K562 (cell line): ENCODE measurements around the gene ZNF460. TPM values are rescaled to one million over a fixed set of nuclear protein-coding genes. Genes with fewer than 3 reads are reported as not detected.

Source experiments
- ATF7 ChIP-seq: fragments of 450-650 bp; IDR thresholded peaks from 2 replicates; pipeline ENCODE4 v1.7.1; 2014; ENCODE audit warnings: mild to moderate bottlenecking, moderate library complexity
- CREBBP ChIP-seq: IDR thresholded peaks from one replicate; pipeline ENCODE4 v1.6.1; 2012; ENCODE audit warnings: low read depth, mild to moderate bottlenecking, control low read depth, inconsistent platforms, low read length
- ELK1 ChIP-seq: sonication (generic); formaldehyde crosslinking; IDR thresholded peaks from 2 replicates; pipeline ENCODE4 v1.8.1; 2022; ENCODE audit warnings: missing genetic modification reagents
- NBN ChIP-seq: fragments of 450-650 bp; IDR thresholded peaks from 2 replicates; pipeline ENCODE4 v1.6.1; 2016; ENCODE audit warnings: low read depth, mild to moderate bottlenecking
- NFE2 ChIP-seq: IDR thresholded peaks from 2 replicates; pipeline ENCODE4 v1.6.1; 2014; ENCODE audit warnings: antibody characterized with exemption, low read depth
- PBX2 ChIP-seq, 2 experiments: IDR thresholded peaks in 1 of 2; conservative IDR thresholded peaks in 1 of 2; 2 replicates each; pipeline ENCODE4 v1.6.1; 2016; ENCODE audit warnings: low read depth in 2 of 2, mild to moderate bottlenecking in 1 of 2, missing compliant biosample characterization in 1 of 2, missing genetic modification characterization in 1 of 2, moderate library complexity in 1 of 2
- SP2 ChIP-seq: IDR thresholded peaks from 2 replicates; pipeline ENCODE4 v1.6.1; 2011; ENCODE audit warnings: mild to moderate bottlenecking, low read depth, low read length, moderate library complexity; ENCODE audit not compliant: poor library complexity, severe bottlenecking; ENCODE audit errors: extremely low read depth
- TFAP4 ChIP-seq: sonication (generic); formaldehyde crosslinking; IDR thresholded peaks from 2 replicates; pipeline ENCODE4 v1.8.0; 2022; ENCODE audit warnings: missing genetic modification reagents, mild to moderate bottlenecking, moderate library complexity, borderline replicate concordance
- USF1 ChIP-seq: sonication (generic); formaldehyde crosslinking; IDR thresholded peaks from 2 replicates; pipeline ENCODE4 v1.9.0; 2022; ENCODE audit warnings: mild to moderate bottlenecking, missing genetic modification reagents
- ZBTB49 ChIP-seq: sonication (generic); formaldehyde crosslinking; IDR thresholded peaks from 2 replicates; pipeline ENCODE4 v1.8.0; 2022; ENCODE audit warnings: missing genetic modification reagents, mild to moderate bottlenecking, borderline replicate concordance
- ZHX1 ChIP-seq: fragments of 150-350 bp; conservative IDR thresholded peaks from 2 replicates; pipeline ENCODE4 v1.6.1; 2014; ENCODE audit warnings: low read length
- ZNF121 ChIP-seq: sonication (generic); formaldehyde crosslinking; conservative IDR thresholded peaks from 2 replicates; pipeline ENCODE4 v1.8.0; 2022; ENCODE audit warnings: missing genetic modification reagents
- ZNF282 ChIP-seq: sonication (generic); formaldehyde crosslinking; IDR thresholded peaks from 2 replicates; pipeline ENCODE4 v1.8.1; 2023; ENCODE audit warnings: missing genetic modification reagents
- ZNF695 ChIP-seq: fragments of 450-650 bp; formaldehyde crosslinking; IDR thresholded peaks from 2 replicates; pipeline ENCODE4 v1.4.0; 2020; ENCODE audit warnings: mild to moderate bottlenecking, moderate library complexity
- ZSCAN32 ChIP-seq: fragments of 450-650 bp; formaldehyde crosslinking; IDR thresholded peaks from 2 replicates; pipeline ENCODE4 v1.4.0; 2020; ENCODE audit warnings: mild to moderate bottlenecking, moderate library complexity
- polyA plus RNA-seq, 8 experiments: library from polyadenylated mRNA; depleted of rRNA in 4 of 8; stranded (reverse) in 5 of 8; unstranded in 3 of 8; fragments of >200 nt; fragmentation: Nextera tagmentation in 2 of 8; fragmentation: Illumina TruSeq in 1 of 8; extraction: Ambion mirVana in 2 of 8; extraction: Trizol in 1 of 8; gene quantifications; 2 replicates each; pipeline versions ENCODE4 v1.2.1 to v1.2.3, GENCODE V29; 2011 to 2014; ENCODE audit warnings: inconsistent platforms in 1 of 8, missing spikeins in 1 of 8
- total RNA-seq, 7 experiments: library from RNA; depleted of rRNA in 6 of 7; stranded (reverse); fragments of >200 nt in 6 of 7; fragmentation: Illumina TruSeq in 2 of 7; extraction: Trizol in 2 of 7; gene quantifications; 2 replicates each; pipeline versions ENCODE4 v1.2.1 to v1.2.3, GENCODE V29; 2011 to 2021; ENCODE audit warnings: low replicate concordance in 1 of 7

Gene ZNF460
- total and polyA plus RNA-seq, 9 of the 15 experiments (the other 6 are each of a cell fraction or from before 2014, with no cell fraction given), result 0.45 to 36.2 (median 16.6) TPM

GRCh38 chr19:57320180-57321084, 40.1 kb downstream of the ZNF460 start, which contains the start of gene ZNF543 (continued):
- TF ChIP-seq ELK1 (no peak), ZNF282 (no peak), NBN (peak; percentile 92), ZNF121 (CRISPR knock-in tag) (no peak), CREBBP (no peak), ATF7 (peak; percentile 99), SP2 (peak; percentile 61), PBX2 (CRISPR knock-in tag; IDR thresholded peaks at IDR 0.05; ENCODE audit: low read depth) (no peak), PBX2 (tag; conservative IDR thresholded peaks at IDR 0.05; ENCODE audit: low read depth) (no peak), TFAP4 (CRISPR knock-in tag) (peak; percentile 65; the same call in 1 of the 2 replicates), NFE2 (no peak; the same call in 1 of the 2 replicates), ZBTB49 (CRISPR knock-in tag) (no peak), ZNF695 (CRISPR knock-in tag) (no peak), USF1 (no peak), ZHX1 (no peak), ZSCAN32 (no peak)
